Spleen (tissue), 7 donors: ENCODE results near the gene GRK4.
"Not testable (repeated sequence)": the region's sequence is repeated elsewhere in the genome, so short reads cannot be mapped to it uniquely, and the experiment has no call there.

ENCODE experiments used
- CTCF ChIP-seq, 11 experiments: fragments of 200-600 bp in 7 of 11; fragments of 450-650 bp in 4 of 11; sonication (generic) in 4 of 11; IDR thresholded peaks in 8 of 11; conservative IDR thresholded peaks in 3 of 11; 1 replicate in 7 of 11; 2 replicates in 4 of 11; pipeline versions ENCODE4 v1.4.0 to v1.8.0; 2016 to 2021; ENCODE audit warnings: antibody characterized with exemption in 11 of 11, inconsistent platforms in 4 of 11, mild to moderate bottlenecking in 1 of 11
- POLR2AphosphoS5 ChIP-seq, 3 donors: sonication (generic); formaldehyde crosslinking; IDR thresholded peaks; one replicate each; pipeline ENCODE4 v1.5.1; 2017; ENCODE audit warnings: antibody characterized with exemption in 3 of 3
- donor health status: DM: no; HTN: no; CAD: no; lungs with moderate emphysema.
- donor health status: DM: no; HTN: no; CAD: no.
- donor health status: DM: no; HTN: no; CAD: no.

DNA sequence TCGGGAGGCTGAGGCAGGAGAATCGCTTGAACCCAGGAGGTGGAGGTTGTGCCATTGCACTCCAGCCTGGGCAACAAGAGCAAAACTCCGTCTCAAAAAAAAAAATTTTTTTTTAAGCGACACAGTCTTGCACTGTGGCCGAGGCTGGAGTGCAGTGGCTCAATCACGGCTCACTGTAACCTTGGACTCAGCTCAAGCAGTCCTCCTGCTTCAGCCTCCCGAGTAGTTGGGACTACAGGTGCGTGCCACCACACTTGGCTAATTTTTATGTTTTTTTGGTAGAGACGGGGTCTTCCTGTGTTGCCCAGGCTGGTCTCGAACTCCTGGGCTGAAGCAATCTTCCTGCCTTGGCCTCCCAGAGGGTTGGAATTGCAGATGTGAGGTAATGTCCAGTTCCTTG lies 25.0 kb upstream of the GRK4 start:
- TF ChIP-seq CTCF (IDR thresholded peaks at IDR 0.05 in 8 of 11, conservative IDR thresholded peaks at IDR 0.05 in 3 of 11); POLR2AphosphoS5 (IDR thresholded peaks at IDR 0.05): not testable (repeated sequence)
